Sciatic nerve (tissue), 2 donors: Measurements from ENCODE around the gene DGKI. TPM values are rescaled to one million over a fixed set of nuclear protein-coding genes. Genes with fewer than 3 reads are reported as not detected.

Source experiments
- ATAC-seq: fragments of 200-7000 bp; cut with Tn5 transposase; one replicate; pipeline ENCODE4 v1.9.1; 2020; ENCODE audit warnings: mild to moderate bottlenecking, moderate library complexity
- DNase-seq: peaks from one replicate; pipeline ENCODE4 v3.0.0-alpha.2; 2020; ENCODE audit warnings: low spot score
- intact Hi-C: fragments of 100-400 bp; cut with DNase I; formaldehyde crosslinking; loops from one replicate; pipeline ENCODE4 v1.14.2; 2022
- total RNA-seq: library from RNA; stranded (reverse); fragmentation: NEBNext Ultra II Directional; extraction: Animal tissue kit (Norgen Biotek cat#: 25700); gene quantifications from one replicate; pipeline ENCODE4 v1.2.1, GENCODE V29; 2021
- donor health status: DM: no; HTN: no; CAD: no.
- donor health status: DM: no; HTN: no; CAD: no.

The DGKI gene
- total RNA-seq, 1 donor from 2014 or later: 2.3 TPM

- no peak for DNase-seq
- intact Hi-C loops: no loop called here
Observed at GRCh38 chr7:137591421-137591837, 255.3 kb downstream of the DGKI start.

DNA sequence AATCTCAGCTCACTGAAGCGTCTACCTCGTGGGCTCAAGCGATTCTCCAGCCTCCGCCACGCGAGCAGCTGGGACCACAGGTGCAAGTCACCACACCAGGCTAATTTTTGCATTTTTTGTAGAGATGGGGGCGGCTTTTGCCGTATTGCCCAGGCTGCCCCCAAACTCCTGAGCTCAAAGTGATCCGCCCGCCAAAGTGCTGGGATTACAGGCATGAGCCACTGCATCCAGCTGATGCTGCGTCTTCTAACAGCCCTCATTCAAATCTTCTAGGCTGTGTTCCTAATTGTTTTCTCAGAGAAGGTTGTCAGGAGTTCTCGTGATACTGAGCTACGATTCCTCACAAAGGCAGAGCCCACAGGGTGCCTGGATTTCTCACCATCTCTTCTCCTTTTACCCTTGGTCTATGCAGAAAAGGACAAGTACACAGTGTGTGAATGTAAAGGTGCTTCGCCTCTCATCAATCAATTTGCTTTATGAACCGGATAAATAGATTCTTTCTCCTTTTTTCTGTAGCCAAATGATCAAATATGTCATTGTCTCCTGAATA is 255.9 kb downstream of the DGKI start:
- intact Hi-C loops: no loop called here
- ATAC-seq (no peak), DNase-seq (no peak)

More at GRCh38 chr7:137591421-137591837, 255.3 kb downstream of the DGKI start:
- peak; percentile 74 for ATAC-seq

GRCh38 chr7:137590071-137590755 is 256.6 kb downstream of the DGKI start:
- intact Hi-C loops: no loop called here
- ATAC-seq: no peak
- DNase-seq: no peak

GRCh38 chr7:137587326-137587725 is 259.4 kb downstream of the DGKI start:
- DNase-seq (no peak), ATAC-seq (no peak)
- intact Hi-C loops: no loop called here

DNA sequence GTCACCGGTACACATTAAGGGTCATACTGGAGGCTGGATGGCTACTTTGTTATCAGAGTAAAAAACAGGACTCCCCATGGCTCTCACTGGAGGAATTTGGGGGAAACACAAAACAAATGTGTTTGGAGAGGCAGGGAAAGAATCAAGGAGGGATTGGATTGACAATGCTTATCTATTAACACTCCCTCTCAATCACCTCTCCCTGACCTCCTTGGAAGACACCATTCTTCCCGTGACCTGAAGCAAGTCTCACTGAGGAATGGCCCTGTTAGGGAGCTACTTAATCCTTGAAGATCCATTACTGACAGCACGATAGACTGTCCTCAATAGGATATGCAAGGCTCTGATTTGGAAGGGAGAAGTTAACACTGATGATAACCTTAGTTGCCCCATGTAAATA is 261.2 kb downstream of the DGKI start:
- intact Hi-C loops: no loop called here
- no peak for DNase-seq
- ATAC-seq: no peak

GRCh38 chr7:137583172-137583571 is 263.6 kb downstream of the DGKI start:
- DNase-seq (no peak), ATAC-seq (no peak)
- intact Hi-C loops: no loop called here

- DNase-seq (no peak), ATAC-seq (no peak)
- intact Hi-C loops: no loop called here
Observed at GRCh38 chr7:137579913-137580640, 266.7 kb downstream of the DGKI start.

GRCh38 chr7:137578541-137578940 is 268.2 kb downstream of the DGKI start:
- no peak for ATAC-seq
- intact Hi-C loops: no loop called here
- DNase-seq: no peak

- DNase-seq: no peak
- intact Hi-C loops: no loop called here
- ATAC-seq: no peak
Observed at GRCh38 chr7:137577184-137577583, 269.6 kb downstream of the DGKI start.

GRCh38 chr7:137576481-137576880 is 270.3 kb downstream of the DGKI start:
- ATAC-seq (no peak), DNase-seq (no peak)
- intact Hi-C loops: no loop called here

DNA sequence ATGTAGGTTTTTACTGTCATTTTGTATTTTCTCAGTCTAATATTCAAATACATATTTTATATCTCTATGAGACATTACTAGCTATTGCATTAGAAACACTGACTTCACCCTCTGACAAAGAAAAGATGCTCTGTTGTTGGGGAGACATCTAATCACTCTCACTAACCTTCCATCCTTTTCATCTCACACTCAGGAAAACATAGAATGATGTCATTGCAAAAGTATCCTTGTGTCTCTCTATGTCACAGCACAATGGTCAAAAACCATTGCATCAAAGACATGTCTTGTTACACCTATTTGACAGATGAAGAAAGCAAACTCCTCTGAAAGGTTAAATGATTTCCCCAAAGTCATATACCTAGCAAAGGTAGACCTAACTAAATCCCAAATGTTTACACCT is 272.0 kb downstream of the DGKI start:
- no peak for DNase-seq
- intact Hi-C loops: no loop called here
- ATAC-seq: no peak

DNA sequence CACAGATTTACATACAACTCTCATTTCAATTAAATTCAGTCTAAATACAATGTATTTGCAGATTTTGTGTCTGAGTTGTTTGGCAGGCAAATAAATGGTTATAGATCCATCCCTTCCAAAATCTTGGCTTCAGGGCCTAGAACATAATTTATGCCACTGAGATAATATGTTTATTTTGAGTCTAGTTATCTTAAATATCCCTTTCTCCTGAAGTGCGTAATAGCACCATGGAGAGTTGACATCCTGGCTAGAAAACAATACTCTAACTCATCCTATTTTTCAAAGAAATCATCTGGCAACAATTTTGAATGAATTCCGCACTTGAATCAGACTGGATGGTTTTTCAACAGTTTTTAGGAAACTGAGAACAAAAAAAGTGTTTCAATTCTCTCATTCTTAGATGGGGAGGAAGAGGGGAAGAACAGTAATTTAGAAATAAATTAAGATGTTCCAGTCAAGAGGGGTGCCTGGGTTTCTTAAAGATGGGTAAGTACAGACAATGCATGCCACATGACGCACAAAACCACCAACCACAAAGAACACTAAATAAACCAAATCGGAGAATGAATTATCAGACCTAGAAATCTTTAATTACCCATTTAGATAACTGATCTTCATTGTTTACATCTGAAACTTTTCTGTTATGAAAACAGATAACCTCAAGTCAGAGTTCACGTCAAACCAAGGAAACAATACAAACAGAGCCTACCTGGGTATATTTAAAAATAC is 274.6 kb downstream of the DGKI start:
- intact Hi-C loops: no loop called here
- no peak for ATAC-seq
- no peak for DNase-seq

GRCh38 chr7:137564677-137565076 is 282.1 kb downstream of the DGKI start:
- ATAC-seq: no peak
- intact Hi-C loops: no loop called here
- no peak for DNase-seq

- no peak for ATAC-seq
- intact Hi-C loops: no loop called here
Observed at GRCh38 chr7:137563981-137564380, 282.8 kb downstream of the DGKI start.

GRCh38 chr7:137547485-137547884 is 299.3 kb downstream of the DGKI start:
- ATAC-seq (no peak), DNase-seq (no peak)
- intact Hi-C loops: no loop called here

More at GRCh38 chr7:137563981-137564380, 282.8 kb downstream of the DGKI start:
- no peak for DNase-seq

GRCh38 chr7:137546671-137547070 is 300.1 kb downstream of the DGKI start:
- DNase-seq: no peak
- intact Hi-C loops: no loop called here
- ATAC-seq: no peak

- no peak for DNase-seq
- intact Hi-C loops: no loop called here
- no peak for ATAC-seq
Observed at GRCh38 chr7:137546009-137546408, 300.8 kb downstream of the DGKI start.

DNA sequence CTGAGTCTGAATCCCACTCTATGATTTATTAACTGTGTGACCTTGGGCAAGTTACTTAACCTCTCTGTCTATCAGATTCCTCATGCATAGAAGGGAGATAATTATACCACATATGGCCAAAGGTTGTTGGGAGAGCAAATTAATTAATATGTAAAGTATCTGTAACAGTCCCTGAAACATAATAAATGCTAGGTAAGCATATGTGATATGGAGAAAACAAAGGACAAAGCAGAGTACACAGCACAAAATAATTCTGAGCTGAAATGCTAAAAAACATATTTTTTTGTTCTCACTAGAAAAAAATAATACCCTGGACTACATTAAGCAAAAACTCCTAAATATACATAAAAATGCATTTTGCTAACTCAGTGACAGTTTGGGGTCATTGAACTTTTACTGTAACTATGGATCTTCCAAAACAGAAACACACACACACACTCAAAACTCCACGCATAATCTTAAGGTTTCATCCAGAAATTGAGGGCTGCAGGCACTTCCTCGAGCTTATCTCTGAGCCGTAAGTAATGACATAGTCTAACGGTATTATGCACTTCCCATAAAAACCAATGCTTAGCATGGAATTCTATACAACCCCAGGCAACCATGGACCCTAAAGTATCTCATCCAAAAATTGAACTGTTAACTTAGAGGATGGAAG is 301.6 kb downstream of the DGKI start:
- intact Hi-C loops: no loop called here
- ATAC-seq (no peak), DNase-seq (no peak)

DNA sequence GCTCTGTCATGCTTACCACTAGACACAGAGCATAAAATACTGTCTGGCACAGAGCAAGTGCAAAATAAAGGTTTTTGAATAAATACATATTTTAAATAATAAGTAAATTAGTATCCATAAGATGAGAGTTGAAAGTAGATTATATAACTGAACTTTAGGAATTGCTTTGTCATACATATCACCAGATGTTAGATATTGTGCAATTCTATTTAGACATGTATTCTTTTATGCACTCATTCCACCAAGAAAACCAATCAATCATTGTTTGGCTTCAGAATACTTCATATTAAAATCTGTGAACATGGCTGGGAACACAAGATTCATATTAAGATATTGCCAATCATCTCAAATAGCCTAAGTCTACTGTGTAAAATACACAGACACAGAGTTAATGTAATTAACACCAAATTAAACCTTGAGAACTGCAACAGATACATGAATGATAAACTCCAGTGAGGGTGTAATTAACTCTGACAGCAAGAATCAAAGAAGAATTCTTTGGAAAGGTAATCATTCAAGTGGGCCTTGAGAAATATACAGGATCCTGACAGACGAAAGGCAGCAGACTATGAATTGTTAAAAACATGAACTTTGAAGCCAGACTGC is 302.2 kb downstream of the DGKI start:
- intact Hi-C loops: no loop called here
- DNase-seq (no peak), ATAC-seq (no peak)
